Epithelial cell of proximal tubule (primary cell): ENCODE measurements around the gene RAD51B. TPM values are rescaled to one million over a fixed set of nuclear protein-coding genes. Genes with fewer than 3 reads are reported as not detected.

Source experiments
- DNase-seq: peaks from one replicate; pipeline ENCODE4 v3.0.0-alpha.2; 2011; ENCODE audit warnings: low read depth
- H3K4me3 ChIP-seq: 2 replicates; pipeline ENCODE4 v1.5.1; 2011; ENCODE audit warnings: low read depth, mild to moderate bottlenecking, low read length
- CTCF ChIP-seq: conservative IDR thresholded peaks from 2 replicates; pipeline ENCODE4 v1.5.1; 2012; ENCODE audit warnings: low read depth, mild to moderate bottlenecking, low read length
- total RNA-seq: library from RNA; depleted of rRNA; stranded (reverse); fragments of >200 nt; gene quantifications from 2 replicates; pipeline ENCODE4 v1.2.3, GENCODE V29; 2015

RAD51B gene
- total RNA-seq, 1 donor from 2014 or later: 6.3 TPM

GRCh38 chr14:68307790-68308168, 488.2 kb downstream of the RAD51B start:
- no peak overlapping the region for H3K4me3 ChIP-seq
- no peak for DNase-seq
- no peak for TF ChIP-seq CTCF

- H3K4me3 ChIP-seq: no peak overlapping the region
- no peak for TF ChIP-seq CTCF
- no peak for DNase-seq
These were observed 489.3 kb downstream of the RAD51B start for GRCh38 chr14:68308726-68309520.

- no peak for TF ChIP-seq CTCF
- H3K4me3 ChIP-seq: no peak overlapping the region
- no peak for DNase-seq
These were observed 490.0 kb downstream of the RAD51B start for GRCh38 chr14:68309616-68310015.

- TF ChIP-seq CTCF: no peak
- no peak overlapping the region for H3K4me3 ChIP-seq
- no peak for DNase-seq
These were observed 492.7 kb downstream of the RAD51B start for GRCh38 chr14:68312300-68312699.

GRCh38 chr14:68312884-68313610, 493.5 kb downstream of the RAD51B start:
- TF ChIP-seq CTCF: no peak
- no peak for DNase-seq
- H3K4me3 ChIP-seq: no peak overlapping the region

GRCh38 chr14:68314642-68315041, 495.1 kb downstream of the RAD51B start:
- H3K4me3 ChIP-seq: no peak overlapping the region
- TF ChIP-seq CTCF: no peak
- DNase-seq: no peak
